GM12891 (cell line): ENCODE data around the gene OR8H3.

Experiments used
- POLR2A ChIP-seq: IDR thresholded peaks from 2 replicates; pipeline ENCODE4 v1.6.1; 2011; ENCODE audit warnings: low read depth, low read length, control low read depth
- POLR2AphosphoS5 ChIP-seq: IDR thresholded peaks from 2 replicates; pipeline ENCODE4 v1.6.1; 2011; ENCODE audit warnings: low read depth, low read length, control low read depth

DNA sequence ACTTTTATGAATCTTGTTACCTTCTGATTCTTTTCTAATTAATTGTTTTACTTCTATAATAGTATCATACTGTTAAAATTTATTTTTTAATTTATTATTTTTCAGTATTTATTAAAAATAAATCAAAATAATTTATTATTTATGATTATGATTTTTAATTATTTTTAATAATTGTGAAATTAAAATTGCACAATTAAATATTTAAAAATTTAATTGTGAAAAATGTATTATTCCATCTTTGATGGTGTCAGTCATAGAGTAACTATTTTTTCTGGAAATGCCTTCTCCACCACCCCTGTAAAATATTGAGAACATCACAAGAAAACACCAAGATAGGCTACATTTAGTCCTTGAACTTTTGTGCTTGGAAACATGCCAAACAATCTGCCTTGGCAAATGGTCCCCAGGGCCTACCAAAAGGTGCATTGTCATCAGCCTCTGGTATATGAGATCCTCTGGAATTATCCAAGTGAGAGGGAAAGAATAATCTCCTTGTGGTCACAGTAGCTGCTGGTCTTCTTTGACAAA lies 18.9 kb upstream of the OR8H3 start, which contains the start of gene OR8H2:
- TF ChIP-seq POLR2A (no peak), POLR2AphosphoS5 (no peak)
